ENCODE data around the gene SHOC2. TPM values are rescaled to one million over a fixed set of nuclear protein-coding genes. Genes with fewer than 3 reads are reported as not detected.

SHOC2 gene
- polyA plus RNA-seq, 6 donors from 2014 or later, result 92.5 to 139 (median 123) TPM

DNA sequence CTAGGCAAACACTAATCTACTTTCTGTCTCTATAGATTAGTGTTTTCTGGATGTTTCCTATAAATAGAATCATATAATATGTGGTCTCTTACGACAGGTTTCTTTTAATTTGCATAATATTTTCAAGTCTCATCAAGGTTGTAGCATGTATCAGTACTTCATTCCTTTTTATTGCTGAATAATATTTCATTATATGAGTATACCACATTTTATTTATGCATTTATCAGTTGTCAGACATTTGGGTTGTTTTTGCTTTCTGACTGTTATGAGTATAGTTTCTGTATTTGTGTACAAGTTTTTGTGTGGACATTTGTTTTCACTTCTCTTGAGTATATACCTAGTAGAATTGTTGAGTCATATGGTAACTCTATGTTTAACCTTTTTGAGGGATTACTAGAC, 48.2 kb downstream of the SHOC2 start:
- ATAC-seq (ENCODE audit: low read depth in 2 of 2) (no peak), DNase-seq (no peak)
- no peaks in the 10 kb centered on the region for H3K27me3 Mint-ChIP-seq
- H3K9me3 Mint-ChIP-seq, result no peaks in the 10 kb centered on the region
- peaks cover 7 to 17% of the 10 kb centered on the region in 2 donors for H3K36me3 Mint-ChIP-seq
- peaks cover 48 to 59% (median 58%) of the 10 kb centered on the region in 3 donors for H3K4me1 Mint-ChIP-seq
- H3K27ac Mint-ChIP-seq, result peak overlapping the region in 1 of 6 donors; percentile 7
- no peak overlapping the region for H3K4me3 Mint-ChIP-seq

DNA sequence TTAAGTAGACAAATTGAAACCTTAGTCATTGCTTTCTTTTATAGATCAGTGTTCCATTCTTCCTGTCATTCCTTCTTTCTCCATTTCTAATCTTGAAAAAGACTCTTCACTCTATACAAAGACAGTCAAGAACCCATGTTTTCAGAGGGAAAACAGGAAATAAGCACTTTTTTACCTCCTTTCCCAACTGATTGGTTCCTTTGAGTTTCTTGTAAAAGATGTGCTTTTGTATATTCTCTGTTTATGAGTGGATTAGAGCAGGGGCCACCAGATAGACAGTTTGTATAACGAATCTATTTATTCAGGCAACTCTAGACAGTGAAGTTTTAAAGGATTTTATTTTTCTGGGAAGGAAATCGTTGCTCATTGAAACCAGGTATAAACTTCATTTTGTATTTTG, 49.8 kb downstream of the SHOC2 start:
- Mint-ChIP-seq H3K27ac (peak overlapping the region in 2 of 6 donors; percentile 3 to 35), H3K4me1 (peaks cover 50 to 62% (median 59%) of the 10 kb centered on the region in 3 donors), H3K4me3 (no peak overlapping the region), H3K27me3 (no peaks in the 10 kb centered on the region), H3K9me3 (no peaks in the 10 kb centered on the region), H3K36me3 (peaks cover 4 to 17% of the 10 kb centered on the region in 2 donors)
- no peak for ATAC-seq (ENCODE audit: low read depth in 2 of 2)
- DNase-seq, result no peak

DNA sequence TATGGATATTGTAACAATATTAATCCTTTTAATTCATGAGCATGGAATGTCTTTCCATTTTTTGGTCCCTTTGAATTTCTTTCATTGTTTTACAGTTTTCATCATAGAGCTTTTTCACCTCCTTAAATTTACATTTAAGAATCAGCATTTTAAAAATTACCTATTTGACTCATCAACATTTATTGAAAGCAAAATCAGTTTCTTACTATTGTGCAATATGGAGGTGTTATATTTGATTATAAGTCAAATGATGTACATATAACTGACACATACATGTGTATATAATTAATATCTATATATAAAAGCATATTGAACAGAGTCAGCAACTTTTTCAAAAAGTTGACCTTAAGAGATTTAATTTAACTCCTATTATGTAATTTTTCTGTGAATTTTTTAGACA, 52.2 kb downstream of the SHOC2 start:
- Mint-ChIP-seq H3K4me3 (no peak overlapping the region), H3K36me3 (peaks cover 4 to 17% of the 10 kb centered on the region in 2 donors), H3K27ac (peak overlapping the region in 1 of 6 donors; percentile 63), H3K9me3 (no peaks in the 10 kb centered on the region), H3K4me1 (peaks cover 56 to 65% (median 62%) of the 10 kb centered on the region in 3 donors), H3K27me3 (no peaks in the 10 kb centered on the region)
- DNase-seq, result no peak
- no peak for ATAC-seq (ENCODE audit: low read depth in 2 of 2)

DNA sequence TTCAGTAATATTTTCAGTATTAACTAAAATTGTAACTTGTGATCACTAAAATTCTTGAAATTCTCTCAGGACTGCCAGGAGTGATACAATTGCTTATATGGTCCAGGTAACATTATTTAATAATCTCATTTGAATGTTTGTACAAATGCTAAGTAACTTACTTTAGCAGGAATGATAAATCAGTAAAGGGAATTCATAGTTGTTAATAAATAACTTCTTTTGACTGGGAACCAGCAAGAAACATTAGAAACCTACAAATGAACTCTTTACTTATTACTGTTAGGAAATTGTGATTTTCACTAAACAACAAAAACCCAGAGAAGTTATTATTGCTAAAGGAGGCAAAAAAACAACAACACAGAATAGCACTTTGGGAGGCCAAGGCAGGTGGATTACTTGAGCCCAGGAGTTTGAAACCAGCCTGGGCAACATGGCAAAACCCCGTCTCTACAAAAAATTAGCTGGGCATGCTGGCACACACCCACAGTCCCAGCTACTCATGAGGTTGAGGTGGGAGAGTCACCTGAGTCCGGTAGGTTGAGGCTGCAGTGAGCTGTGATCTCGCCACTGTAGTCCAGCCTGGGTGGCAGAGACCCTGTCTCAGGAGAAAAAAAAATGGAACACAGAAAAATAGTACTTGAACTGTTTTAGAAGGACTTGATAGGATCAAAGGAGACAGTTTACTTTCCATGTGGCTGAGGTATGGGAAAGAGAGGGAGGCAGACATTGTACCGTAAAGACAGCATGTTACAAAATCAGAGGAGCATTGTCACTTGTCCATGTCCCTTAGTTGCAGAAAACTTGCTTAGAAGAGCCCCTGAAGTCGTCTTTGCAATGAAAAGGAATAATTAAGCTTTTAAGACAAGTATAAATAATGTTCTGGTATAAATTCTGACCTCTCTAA, 53.1 kb downstream of the SHOC2 start:
- ATAC-seq (ENCODE audit: low read depth in 2 of 2) (no peak), DNase-seq (no peak)
- no peaks in the 10 kb centered on the region for H3K27me3 Mint-ChIP-seq
- peak overlapping the region in 4 of 6 donors; percentile 15 to 93 (median 72) for H3K27ac Mint-ChIP-seq
- peaks cover 57 to 68% (median 64%) of the 10 kb centered on the region in 3 donors for H3K4me1 Mint-ChIP-seq
- peaks cover 6 to 17% of the 10 kb centered on the region in 2 donors for H3K36me3 Mint-ChIP-seq
- H3K9me3 Mint-ChIP-seq, result no peaks in the 10 kb centered on the region
- peak overlapping the region in 3 of 8 donors; percentile 29 to 69 (median 49) for H3K4me3 Mint-ChIP-seq

DNA sequence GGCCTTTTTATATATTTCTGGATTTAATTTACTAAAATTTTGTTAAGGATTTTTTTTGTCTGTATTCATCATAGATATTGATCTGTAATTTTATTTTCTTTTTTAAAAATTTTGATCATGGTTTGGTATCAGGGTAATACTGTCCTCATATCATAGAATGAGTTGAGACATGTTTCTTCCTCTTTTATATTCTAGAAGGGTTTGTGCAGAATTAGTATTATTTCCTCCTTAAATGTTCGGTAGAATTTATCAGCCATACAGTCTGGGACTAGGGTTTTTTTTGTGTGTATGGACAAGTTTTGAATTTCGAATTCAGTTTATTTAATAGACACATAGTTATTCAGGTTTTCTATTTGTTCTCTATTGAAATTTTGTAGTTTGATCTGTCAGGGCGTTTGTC, 54.0 kb downstream of the SHOC2 start:
- no peaks in the 10 kb centered on the region for H3K9me3 Mint-ChIP-seq
- H3K27me3 Mint-ChIP-seq, result no peaks in the 10 kb centered on the region
- peaks cover 60 to 77% (median 69%) of the 10 kb centered on the region in 3 donors for H3K4me1 Mint-ChIP-seq
- DNase-seq (no peak), ATAC-seq (ENCODE audit: low read depth in 2 of 2) (peak; percentile 53 to 74)
- H3K4me3 Mint-ChIP-seq, result peak overlapping the region in 4 of 8 donors; percentile 0 to 59 (median 26)
- peak overlapping the region in 3 of 6 donors; percentile 55 to 73 (median 68) for H3K27ac Mint-ChIP-seq
- peaks cover 6 to 17% of the 10 kb centered on the region in 2 donors for H3K36me3 Mint-ChIP-seq

DNA sequence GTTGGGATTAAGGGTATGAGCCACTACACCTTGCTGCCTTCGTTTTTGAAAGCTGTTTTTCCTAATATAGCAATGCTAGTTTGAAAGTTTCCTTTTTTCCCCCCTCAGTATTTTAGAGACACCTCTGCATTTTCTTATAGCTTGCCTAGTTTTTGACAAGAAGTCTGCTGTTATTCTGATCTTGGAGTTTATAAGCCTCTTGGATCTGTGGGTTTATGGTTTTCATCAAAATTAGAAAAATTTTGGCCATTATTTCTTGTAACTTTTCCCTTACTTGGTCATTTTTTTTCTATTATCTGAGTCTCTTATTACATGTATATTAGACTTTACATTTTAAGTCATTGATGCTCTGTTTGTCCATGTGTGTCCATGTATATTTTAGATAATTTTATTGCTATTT, 57.2 kb downstream of the SHOC2 start:
- DNase-seq (no peak), ATAC-seq (ENCODE audit: low read depth in 2 of 2) (no peak)
- Mint-ChIP-seq H3K36me3 (peaks cover 15 to 23% of the 10 kb centered on the region in 2 donors), H3K9me3 (peaks cover 0 to 3% (median 0%) of the 10 kb centered on the region in 7 donors), H3K27me3 (no peaks in the 10 kb centered on the region), H3K4me1 (peaks cover 66 to 83% (median 83%) of the 10 kb centered on the region in 3 donors), H3K4me3 (no peak overlapping the region), H3K27ac (peak overlapping the region; percentile 5 to 86 (median 28))

DNA sequence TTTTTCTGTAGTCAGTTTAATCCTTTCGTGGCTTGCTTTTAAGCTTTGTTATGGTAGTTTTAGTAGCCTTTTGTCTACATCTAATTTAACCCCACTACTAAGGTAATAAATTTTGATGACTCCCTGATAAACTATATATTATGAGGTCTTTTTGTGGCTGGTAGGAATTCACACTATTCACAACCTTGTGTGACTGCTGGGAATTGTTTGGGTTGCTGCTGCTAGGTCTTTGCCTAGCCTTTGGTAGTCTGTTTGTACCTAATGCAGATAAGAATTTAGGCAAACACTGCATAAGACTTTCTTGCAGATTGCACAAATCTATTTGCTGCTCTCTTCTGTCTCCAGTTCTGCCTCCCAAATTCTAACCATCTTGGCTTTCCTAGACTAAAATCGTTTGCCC, 58.3 kb downstream of the SHOC2 start:
- Mint-ChIP-seq H3K9me3 (peaks cover 0 to 3% (median 0%) of the 10 kb centered on the region in 7 donors), H3K27me3 (no peaks in the 10 kb centered on the region), H3K36me3 (peaks cover 15 to 23% of the 10 kb centered on the region in 2 donors), H3K27ac (peak overlapping the region in 1 of 6 donors; percentile 85), H3K4me3 (no peak overlapping the region), H3K4me1 (peaks cover 61 to 77% (median 77%) of the 10 kb centered on the region in 3 donors)
- ATAC-seq (ENCODE audit: low read depth in 2 of 2) (no peak), DNase-seq (no peak)

DNA sequence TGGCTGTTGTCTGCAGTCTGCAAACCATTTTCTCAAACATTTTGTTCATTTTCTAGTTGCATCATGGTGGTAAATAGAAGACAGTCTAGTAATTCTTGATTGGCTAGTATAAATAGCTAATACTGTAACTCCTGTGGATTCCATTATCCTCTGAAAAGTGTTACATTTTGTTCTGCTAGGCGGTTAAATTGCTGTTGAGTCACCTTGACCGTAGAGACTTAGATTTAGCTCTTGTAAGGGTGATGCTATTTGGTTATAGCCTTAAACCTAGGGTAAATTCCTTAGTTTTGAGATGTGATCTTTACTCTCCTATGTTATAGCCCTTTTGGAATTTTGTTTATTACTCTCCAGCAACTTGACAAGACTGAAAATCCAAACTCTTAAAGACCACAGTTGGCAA, 58.8 kb downstream of the SHOC2 start:
- no peak for ATAC-seq (ENCODE audit: low read depth in 2 of 2)
- Mint-ChIP-seq H3K9me3 (peaks cover 0 to 3% (median 0%) of the 10 kb centered on the region in 7 donors), H3K4me3 (no peak overlapping the region), H3K27ac (peak overlapping the region in 4 of 6 donors; percentile 14 to 85 (median 48)), H3K27me3 (no peaks in the 10 kb centered on the region), H3K4me1 (peaks cover 60 to 75% (median 74%) of the 10 kb centered on the region in 3 donors), H3K36me3 (peaks cover 15 to 23% of the 10 kb centered on the region in 2 donors)
- DNase-seq, result no peak

DNA sequence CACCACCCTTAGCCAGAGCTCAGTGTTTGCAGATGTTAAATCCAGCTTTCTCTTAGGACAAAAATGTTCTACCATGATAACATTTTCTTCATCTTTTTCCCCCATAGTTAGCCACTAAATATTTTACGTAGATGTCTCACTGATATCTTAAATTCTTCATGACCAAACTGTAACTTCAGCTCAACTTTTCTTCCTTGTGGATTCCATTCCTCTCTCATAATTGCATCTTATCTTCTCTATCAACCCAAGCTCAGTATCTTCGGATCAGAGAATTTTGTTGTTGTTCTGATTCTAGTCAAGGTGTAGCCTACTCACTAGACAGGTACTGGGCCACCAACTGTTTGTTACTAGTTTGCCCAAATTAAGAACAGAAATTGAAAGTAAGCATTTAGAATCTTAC, 60.2 kb downstream of the SHOC2 start:
- peaks cover 59 to 73% (median 71%) of the 10 kb centered on the region in 3 donors for H3K4me1 Mint-ChIP-seq
- H3K9me3 Mint-ChIP-seq, result peaks cover 0 to 3% (median 0%) of the 10 kb centered on the region in 7 donors
- peak overlapping the region in 1 of 8 donors; percentile 43 for H3K4me3 Mint-ChIP-seq
- no peak for ATAC-seq (ENCODE audit: low read depth in 2 of 2)
- peak overlapping the region in 5 of 6 donors; percentile 34 to 88 (median 67) for H3K27ac Mint-ChIP-seq
- H3K27me3 Mint-ChIP-seq, result no peaks in the 10 kb centered on the region
- H3K36me3 Mint-ChIP-seq, result peaks cover 15 to 27% of the 10 kb centered on the region in 2 donors
- DNase-seq, result no peak

DNA sequence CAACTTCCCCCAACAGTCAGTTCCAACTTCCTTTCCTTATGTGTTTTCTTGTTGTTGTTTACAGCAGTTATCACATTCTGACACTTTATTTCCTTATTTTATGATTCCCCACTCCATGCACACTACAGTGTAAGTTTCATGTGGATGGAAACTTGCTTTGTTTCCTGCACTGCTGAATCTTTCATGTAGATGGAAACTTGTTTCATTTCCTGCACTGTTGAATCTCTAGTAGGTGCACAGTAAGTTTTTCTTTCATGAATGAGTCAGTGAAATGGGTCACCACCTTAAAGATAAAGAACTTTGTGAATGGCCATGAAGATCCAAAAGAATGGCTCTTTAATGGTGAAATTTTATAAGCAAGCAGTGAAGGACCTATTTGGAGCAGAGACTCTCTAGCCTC, 61.4 kb downstream of the SHOC2 start:
- peak overlapping the region in 6 of 8 donors; percentile 20 to 71 (median 40) for H3K4me3 Mint-ChIP-seq
- peaks cover 15 to 27% of the 10 kb centered on the region in 2 donors for H3K36me3 Mint-ChIP-seq
- ATAC-seq (ENCODE audit: low read depth in 2 of 2) (no peak), DNase-seq (no peak)
- H3K27me3 Mint-ChIP-seq, result no peaks in the 10 kb centered on the region
- H3K9me3 Mint-ChIP-seq, result peaks cover 0 to 3% (median 0%) of the 10 kb centered on the region in 7 donors
- H3K27ac Mint-ChIP-seq, result peak overlapping the region in 5 of 6 donors; percentile 61 to 91 (median 83)
- H3K4me1 Mint-ChIP-seq, result peaks cover 54 to 68% (median 66%) of the 10 kb centered on the region in 3 donors

DNA sequence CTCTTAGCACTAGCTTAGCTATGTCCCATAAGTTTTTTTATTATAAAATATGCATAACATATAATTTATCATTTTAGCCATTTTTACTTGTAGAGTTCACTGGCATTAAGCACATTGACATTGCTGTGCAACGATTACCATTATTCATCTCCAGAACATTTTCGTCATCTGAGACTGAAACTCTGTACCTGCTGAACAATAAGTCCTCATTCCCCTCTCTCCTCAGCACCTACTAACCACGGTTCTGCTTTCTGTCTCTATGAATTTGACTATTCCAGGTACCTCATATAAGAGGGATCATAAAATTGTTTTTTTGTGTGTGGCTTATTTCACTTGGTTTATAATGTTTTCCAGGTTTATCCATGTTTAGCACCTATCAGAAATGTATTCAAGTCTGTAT, 64.1 kb downstream of the SHOC2 start:
- H3K4me1 Mint-ChIP-seq, result peaks cover 37 to 47% (median 44%) of the 10 kb centered on the region in 3 donors

DNA sequence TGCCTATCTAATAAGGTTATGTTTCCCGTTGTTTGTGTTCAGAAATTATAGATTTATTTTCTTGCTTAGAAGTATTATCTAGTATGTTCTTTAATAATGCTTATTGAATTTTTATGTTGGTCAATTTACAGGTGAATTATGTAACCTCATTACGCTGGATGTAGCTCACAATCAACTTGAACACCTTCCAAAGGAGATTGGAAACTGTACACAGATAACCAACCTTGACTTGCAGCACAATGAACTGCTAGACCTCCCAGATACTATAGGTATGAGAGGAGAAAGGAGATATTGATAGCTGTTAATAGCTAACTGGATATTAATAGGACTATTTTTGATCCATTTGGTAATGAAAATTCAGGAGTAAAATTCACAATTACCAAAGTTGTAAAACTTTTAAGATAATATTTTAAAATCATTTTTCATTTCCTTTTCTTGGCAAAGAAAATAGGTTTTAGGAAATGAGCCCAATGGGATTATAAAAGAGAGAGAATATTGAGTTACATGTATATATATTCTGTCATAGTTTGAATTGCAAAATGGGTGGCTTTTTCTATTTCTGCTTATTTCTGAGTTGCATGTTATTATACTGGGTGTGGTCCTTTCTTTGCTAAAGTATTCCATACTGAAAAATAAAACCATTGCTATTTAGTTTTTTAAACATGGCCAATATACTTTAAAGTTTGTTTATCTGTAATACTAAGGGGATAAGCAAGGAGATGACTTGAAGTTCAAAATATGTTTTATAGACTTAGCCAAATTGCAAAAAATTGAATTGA, 66.3 kb downstream of the SHOC2 start:
- H3K4me3 Mint-ChIP-seq, result no peak overlapping the region
- peaks cover 22 to 42% (median 32%) of the 10 kb centered on the region in 3 donors for H3K4me1 Mint-ChIP-seq
- ATAC-seq (ENCODE audit: low read depth in 2 of 2), result no peak
- peaks cover 4 to 35% of the 10 kb centered on the region in 2 donors for H3K36me3 Mint-ChIP-seq
- no peak for DNase-seq
- H3K27me3 Mint-ChIP-seq, result no peaks in the 10 kb centered on the region
- peaks cover 0 to 2% (median 0%) of the 10 kb centered on the region in 7 donors for H3K9me3 Mint-ChIP-seq
- peak overlapping the region in 1 of 6 donors; percentile 59 for H3K27ac Mint-ChIP-seq

More for the DNA sequence above, 64.1 kb downstream of the SHOC2 start:
- no peaks in the 10 kb centered on the region for H3K27me3 Mint-ChIP-seq
- peak overlapping the region in 1 of 6 donors; percentile 20 for H3K27ac Mint-ChIP-seq
- no peak for ATAC-seq (ENCODE audit: low read depth in 2 of 2)
- H3K4me3 Mint-ChIP-seq, result peak overlapping the region in 1 of 8 donors; percentile 31
- peaks cover 8 to 32% of the 10 kb centered on the region in 2 donors for H3K36me3 Mint-ChIP-seq
- peaks cover 0 to 3% (median 0%) of the 10 kb centered on the region in 7 donors for H3K9me3 Mint-ChIP-seq
- no peak for DNase-seq

DNA sequence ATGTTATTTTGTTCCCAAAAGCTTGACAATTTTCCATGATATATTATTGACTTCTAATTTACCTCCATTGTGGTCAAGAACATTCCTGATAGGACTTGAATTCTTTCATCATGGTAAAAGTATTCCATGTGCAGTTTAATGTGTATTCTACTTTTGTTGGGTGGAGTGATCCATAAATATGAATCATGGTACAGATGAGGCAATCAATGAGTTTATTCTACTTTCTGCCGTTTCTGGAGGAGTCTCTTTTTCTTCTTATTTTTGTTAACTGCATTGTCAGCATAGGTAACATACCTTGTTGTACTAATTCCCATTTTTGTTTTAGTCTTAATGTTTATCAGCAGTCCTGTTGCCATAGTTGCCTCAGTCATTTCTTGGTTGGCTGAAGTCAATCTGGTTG, 69.6 kb downstream of the SHOC2 start:
- peaks cover 0 to 27% of the 10 kb centered on the region in 2 donors for H3K36me3 Mint-ChIP-seq
- no peak overlapping the region for H3K4me3 Mint-ChIP-seq
- no peaks in the 10 kb centered on the region for H3K9me3 Mint-ChIP-seq
- DNase-seq (no peak), ATAC-seq (ENCODE audit: low read depth in 2 of 2) (no peak)
- no peaks in the 10 kb centered on the region for H3K27me3 Mint-ChIP-seq
- H3K4me1 Mint-ChIP-seq, result peaks cover 22 to 36% (median 34%) of the 10 kb centered on the region in 3 donors
- H3K27ac Mint-ChIP-seq, result peak overlapping the region in 1 of 6 donors; percentile 41

Data from naive B cell (primary cell).